Measurements from ENCODE around the gene EPB41.

DNA sequence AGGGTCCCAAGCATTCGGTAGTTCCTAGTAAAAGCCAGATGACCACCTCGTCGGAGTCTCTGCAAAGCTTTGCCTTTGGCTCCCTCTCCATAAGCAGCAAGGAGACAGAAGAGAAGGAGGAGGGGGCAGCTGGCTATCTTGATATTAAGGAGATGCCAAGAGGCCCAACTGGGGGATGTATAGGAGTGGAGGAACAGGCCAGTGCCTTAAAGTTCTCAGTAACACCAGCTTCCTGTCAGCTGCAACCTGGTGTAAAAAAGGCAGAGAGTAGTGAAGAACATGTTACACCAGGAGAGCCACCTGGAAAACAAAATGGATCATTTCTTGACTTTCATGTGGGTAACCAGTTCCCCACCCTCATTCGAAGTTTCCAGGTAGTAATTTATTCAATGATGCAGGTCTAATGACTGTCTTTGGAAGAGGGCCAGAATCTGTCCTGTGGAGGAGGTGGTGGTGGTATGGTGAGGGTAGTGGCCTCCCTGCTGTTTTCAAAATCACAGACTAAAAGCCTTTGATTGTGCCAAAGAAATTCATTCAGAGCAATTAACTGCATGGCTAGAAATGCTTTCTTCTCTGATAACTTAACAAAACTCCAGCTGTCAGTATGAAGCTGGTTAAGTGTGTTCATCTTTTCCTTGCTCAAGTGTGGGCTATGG is 182.0 kb downstream of the EPB41 start:
- TF ChIP-seq, protein P1, sequence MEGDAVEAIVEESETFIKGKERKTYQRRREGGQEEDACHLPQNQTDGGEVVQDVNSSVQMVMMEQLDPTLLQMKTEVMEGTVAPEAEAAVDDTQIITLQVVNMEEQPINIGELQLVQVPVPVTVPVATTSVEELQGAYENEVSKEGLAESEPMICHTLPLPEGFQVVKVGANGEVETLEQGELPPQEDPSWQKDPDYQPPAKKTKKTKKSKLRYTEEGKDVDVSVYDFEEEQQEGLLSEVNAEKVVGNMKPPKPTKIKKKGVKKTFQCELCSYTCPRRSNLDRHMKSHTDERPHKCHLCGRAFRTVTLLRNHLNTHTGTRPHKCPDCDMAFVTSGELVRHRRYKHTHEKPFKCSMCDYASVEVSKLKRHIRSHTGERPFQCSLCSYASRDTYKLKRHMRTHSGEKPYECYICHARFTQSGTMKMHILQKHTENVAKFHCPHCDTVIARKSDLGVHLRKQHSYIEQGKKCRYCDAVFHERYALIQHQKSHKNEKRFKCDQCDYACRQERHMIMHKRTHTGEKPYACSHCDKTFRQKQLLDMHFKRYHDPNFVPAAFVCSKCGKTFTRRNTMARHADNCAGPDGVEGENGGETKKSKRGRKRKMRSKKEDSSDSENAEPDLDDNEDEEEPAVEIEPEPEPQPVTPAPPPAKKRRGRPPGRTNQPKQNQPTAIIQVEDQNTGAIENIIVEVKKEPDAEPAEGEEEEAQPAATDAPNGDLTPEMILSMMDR (IDR thresholded peaks at IDR 0.05), result no peak
- no peak for TF ChIP-seq POLR2AphosphoS5 (IDR thresholded peaks at IDR 0.05)
- no peak for TF ChIP-seq EP300 (IDR thresholded peaks at IDR 0.05; ENCODE audit: low read depth)
